CD4-positive, alpha-beta memory T cell (primary cell): Measurements from ENCODE around the gene CARS1. TPM values are rescaled to one million over a fixed set of nuclear protein-coding genes. Genes with fewer than 3 reads are reported as not detected.

ENCODE experiments used
- CTCF ChIA-PET: fragments of 350-600 bp; sonication (Branson Sonifier 250); formaldehyde crosslinking; loops from one replicate; lab custom pipeline; 2021; ENCODE audit warnings: inconsistent platforms; ENCODE audit not compliant: partially characterized antibody; lab: Charles Lee
- POLR2A ChIA-PET: fragments of 350-600 bp; sonication (Branson Sonifier 250); formaldehyde crosslinking; loops from one replicate; lab custom pipeline; 2021; ENCODE audit not compliant: partially characterized antibody; lab: Charles Lee
- DNase-seq, 5 donors: peaks; one replicate each; pipeline versions ENCODE4 v3.0.0 to v3.0.0-alpha.2; 2020 to 2022; ENCODE audit warnings: mixed read lengths in 1 of 5
- H3K27ac ChIP-seq: one replicate; pipeline ENCODE4 v1.7.0; 2013; ENCODE audit warnings: low read depth, low read length
- H3K27me3 ChIP-seq: 2 replicates; pipeline ENCODE4 v1.7.0; 2013; ENCODE audit warnings: mild to moderate bottlenecking, low read length, moderate library complexity; ENCODE audit not compliant: insufficient read depth
- H3K36me3 ChIP-seq: 2 replicates; pipeline ENCODE4 v1.7.0; 2013; ENCODE audit warnings: mild to moderate bottlenecking, low read length, moderate library complexity; ENCODE audit not compliant: insufficient read depth
- H3K4me1 ChIP-seq: 2 replicates; pipeline ENCODE4 v1.7.0; 2013; ENCODE audit warnings: mild to moderate bottlenecking, low read length, moderate library complexity; ENCODE audit not compliant: insufficient read depth
- H3K4me3 ChIP-seq, 2 donors: one replicate each; pipeline ENCODE4 v1.7.0; 2013; ENCODE audit warnings: low read length in 2 of 2, mild to moderate bottlenecking in 1 of 2
- H3K9me3 ChIP-seq, 2 donors: one replicate each; pipeline ENCODE4 v1.7.0; 2013; ENCODE audit warnings: low read length in 2 of 2, control low read depth in 1 of 2; ENCODE audit not compliant: control insufficient read depth in 1 of 2
- H3K27ac Mint-ChIP-seq, 7 donors: one replicate each; pipeline ENCODE4 v1.8.0; 2020 to 2021; ENCODE audit warnings: mixed read lengths in 7 of 7, mild to moderate bottlenecking in 6 of 7, inconsistent platforms in 3 of 7, moderate library complexity in 3 of 7
- H3K27me3 Mint-ChIP-seq, 2 donors: one replicate each; pipeline ENCODE4 v1.8.0; 2020 to 2021; ENCODE audit warnings: mixed read lengths in 2 of 2
- H3K36me3 Mint-ChIP-seq, 2 donors: one replicate each; pipeline ENCODE4 v1.8.0; 2020 to 2021; ENCODE audit warnings: mixed read lengths in 2 of 2, inconsistent platforms in 1 of 2, mild to moderate bottlenecking in 1 of 2
- H3K4me1 Mint-ChIP-seq, 4 donors: one replicate each; pipeline ENCODE4 v1.8.0; 2020 to 2021; ENCODE audit warnings: mixed read lengths in 4 of 4, mild to moderate bottlenecking in 1 of 4
- H3K4me3 Mint-ChIP-seq, 8 donors: one replicate each; pipeline ENCODE4 v1.8.0; 2020 to 2021; ENCODE audit warnings: mixed read lengths in 8 of 8, mild to moderate bottlenecking in 7 of 8, moderate library complexity in 6 of 8, inconsistent platforms in 3 of 8
- H3K9me3 Mint-ChIP-seq, 8 donors: one replicate each; pipeline ENCODE4 v1.8.0; 2020 to 2021; ENCODE audit warnings: mixed read lengths in 8 of 8, mild to moderate bottlenecking in 5 of 8, inconsistent platforms in 3 of 8, moderate library complexity in 1 of 8
- intact Hi-C: fragments of 100-400 bp; cut with micrococcal nuclease; formaldehyde crosslinking; loops from one replicate; pipeline ENCODE4 v1.15.1; 2023
- polyA plus RNA-seq, 2 donors: library from polyadenylated mRNA; unstranded; fragments of 300-500 nt; fragmentation: Illumina TruSeq; gene quantifications; one replicate each; pipeline ENCODE4 v1.2.3, GENCODE V29; 2021
- total RNA-seq, 2 experiments: library from RNA; stranded (reverse); gene quantifications; one replicate each; pipeline ENCODE4 v1.2.3, GENCODE V29; 2021

Gene CARS1
- total and polyA plus RNA-seq, 4 experiments from 2014 or later: 37.1 to 80.3 (median 57.1) TPM

GRCh38 chr11:3022300-3022967, 34.8 kb downstream of the CARS1 start:
- Mint-ChIP-seq H3K27ac (peak overlapping the region; percentile 57 to 91 (median 76)), H3K4me3 (peak overlapping the region in 4 of 8 donors; percentile 1 to 63 (median 24)), H3K4me1 (peaks cover 18 to 37% (median 23%) of the 10 kb centered on the region in 4 donors), H3K36me3 (peaks cover 33 to 64% of the 10 kb centered on the region in 2 donors), H3K9me3 (no peaks in the 10 kb centered on the region), H3K27me3 (no peaks in the 10 kb centered on the region)
- H3K9me3 ChIP-seq: no peaks in the 10 kb centered on the region
- CTCF ChIA-PET: interaction anchor here (0.9 to 2.9 kb wide), 9 partner anchors 15 to 490 kb away, joined by 3 to 20 read pairs (median 4); no protein-coding TSS in a partner anchor
- H3K4me1 ChIP-seq: peaks cover 14% of the 10 kb centered on the region
- peaks cover 47% of the 10 kb centered on the region for H3K36me3 ChIP-seq
- intact Hi-C loops: no loop called here
- DNase-seq: no peak
- H3K4me3 ChIP-seq: no peak overlapping the region
- POLR2A ChIA-PET: interaction anchor here (0.6 to 1.5 kb wide), 3 partner anchors 8 to 47 kb away, joined by 3 to 4 read pairs (median 3); no protein-coding TSS in a partner anchor
- H3K27me3 ChIP-seq: no peaks in the 10 kb centered on the region
- H3K27ac ChIP-seq: no peak overlapping the region

- Histone ChIP-seq H3K4me3 (no peak overlapping the region), H3K9me3 (no peaks in the 10 kb centered on the region), H3K4me1 (peaks cover 25% of the 10 kb centered on the region), H3K36me3 (peaks cover 45% of the 10 kb centered on the region), H3K27me3 (no peaks in the 10 kb centered on the region), H3K27ac (no peak overlapping the region)
- Mint-ChIP-seq H3K36me3 (peaks cover 26 to 60% of the 10 kb centered on the region in 2 donors), H3K27me3 (no peaks in the 10 kb centered on the region), H3K9me3 (no peaks in the 10 kb centered on the region), H3K27ac (peak overlapping the region in 2 of 7 donors; percentile 41 to 42), H3K4me3 (no peak overlapping the region), H3K4me1 (peaks cover 23 to 48% (median 27%) of the 10 kb centered on the region in 4 donors)
- ChIA-PET POLR2A (interaction anchor here (1.0 to 1.2 kb wide), 4 partner anchors 29 to 118 kb away, joined by 3 to 4 read pairs (median 3); partner anchors contain the start of gene NAP1L4), CTCF (interaction anchor here (0.7 to 3.4 kb wide), 18 partner anchors 10 to 489 kb away, joined by 3 to 49 read pairs (median 4); partner anchors contain the start of gene PHLDA2)
- peak; percentile 20 to 56 (median 42) for DNase-seq
- intact Hi-C loops: loop anchor here (1.0 to 2.0 kb wide), 3 partner anchors 46 to 488 kb away; no protein-coding TSS in a partner anchor
These were observed 36.1 kb downstream of the CARS1 start for GRCh38 chr11:3021125-3021524.

GRCh38 chr11:3020011-3020410, 37.2 kb downstream of the CARS1 start:
- peak overlapping the region in 1 of 7 donors; percentile 56 for H3K27ac Mint-ChIP-seq
- no peaks in the 10 kb centered on the region for H3K9me3 Mint-ChIP-seq
- H3K4me1 Mint-ChIP-seq: peaks cover 28 to 59% (median 34%) of the 10 kb centered on the region in 4 donors
- H3K4me3 Mint-ChIP-seq: peak overlapping the region in 1 of 8 donors; percentile 25
- Histone ChIP-seq H3K9me3 (no peaks in the 10 kb centered on the region), H3K4me1 (peaks cover 37% of the 10 kb centered on the region), H3K27ac (no peak overlapping the region), H3K36me3 (peaks cover 46% of the 10 kb centered on the region), H3K27me3 (no peaks in the 10 kb centered on the region), H3K4me3 (no peak overlapping the region)
- intact Hi-C loops: loop anchor here (2.0 kb wide), 1 partner anchor 487 kb away; no protein-coding TSS in a partner anchor
- ChIA-PET CTCF (interaction anchor here (1.1 to 3.4 kb wide), 9 partner anchors 9 to 487 kb away, joined by 3 to 49 read pairs (median 10); partner anchors contain the start of gene PHLDA2), POLR2A (no interaction called here)
- no peak for DNase-seq
- H3K27me3 Mint-ChIP-seq: no peaks in the 10 kb centered on the region
- H3K36me3 Mint-ChIP-seq: peaks cover 25 to 64% of the 10 kb centered on the region in 2 donors

GRCh38 chr11:3018596-3018995, 38.6 kb downstream of the CARS1 start:
- Histone ChIP-seq H3K4me1 (peaks cover 51% of the 10 kb centered on the region), H3K27ac (no peak overlapping the region), H3K36me3 (peaks cover 41% of the 10 kb centered on the region), H3K4me3 (no peak overlapping the region), H3K27me3 (no peaks in the 10 kb centered on the region), H3K9me3 (no peaks in the 10 kb centered on the region)
- no peaks in the 10 kb centered on the region for H3K9me3 Mint-ChIP-seq
- H3K4me1 Mint-ChIP-seq: peaks cover 34 to 73% (median 47%) of the 10 kb centered on the region in 4 donors
- no peak overlapping the region for H3K4me3 Mint-ChIP-seq
- DNase-seq: no peak
- ChIA-PET POLR2A (no interaction called here), CTCF (interaction anchor here (1.1 to 3.4 kb wide), 2 partner anchors 19 to 43 kb away, joined by 3 to 49 read pairs; no protein-coding TSS in a partner anchor)
- intact Hi-C loops: no loop called here
- H3K36me3 Mint-ChIP-seq: peaks cover 25 to 71% of the 10 kb centered on the region in 2 donors
- peak overlapping the region in 5 of 7 donors; percentile 24 to 79 (median 52) for H3K27ac Mint-ChIP-seq
- H3K27me3 Mint-ChIP-seq: no peaks in the 10 kb centered on the region

GRCh38 chr11:3016861-3017260, 40.4 kb downstream of the CARS1 start:
- ChIA-PET POLR2A (interaction anchor here (6.9 kb wide), 1 partner anchor 27 kb away, joined by 178 read pairs; the partner anchor contains the start of gene NAP1L4), CTCF (interaction anchor here (1.4 kb wide), 1 partner anchor 21 kb away, joined by 4 read pairs; no protein-coding TSS in a partner anchor)
- peaks cover 20 to 68% (median 35%) of the 10 kb centered on the region in 4 donors for H3K4me1 Mint-ChIP-seq
- no peak overlapping the region for H3K27ac ChIP-seq
- no peak overlapping the region for H3K4me3 ChIP-seq
- peak overlapping the region; percentile 59 to 87 (median 68) for H3K27ac Mint-ChIP-seq
- H3K36me3 ChIP-seq: peaks cover 43% of the 10 kb centered on the region
- peak overlapping the region in 2 of 8 donors; percentile 26 to 61 for H3K4me3 Mint-ChIP-seq
- no peaks in the 10 kb centered on the region for H3K9me3 ChIP-seq
- peaks cover 47% of the 10 kb centered on the region for H3K4me1 ChIP-seq
- H3K27me3 Mint-ChIP-seq: no peaks in the 10 kb centered on the region
- H3K9me3 Mint-ChIP-seq: no peaks in the 10 kb centered on the region
- no peaks in the 10 kb centered on the region for H3K27me3 ChIP-seq
- H3K36me3 Mint-ChIP-seq: peaks cover 18 to 59% of the 10 kb centered on the region in 2 donors
- intact Hi-C loops: no loop called here
- no peak for DNase-seq

GRCh38 chr11:3015796-3016195, 41.4 kb downstream of the CARS1 start:
- H3K27ac ChIP-seq: peak overlapping the region; percentile 39
- peak overlapping the region in 6 of 7 donors; percentile 24 to 95 (median 30) for H3K27ac Mint-ChIP-seq
- peaks cover 18 to 63% of the 10 kb centered on the region in 2 donors for H3K36me3 Mint-ChIP-seq
- peaks cover 49% of the 10 kb centered on the region for H3K4me1 ChIP-seq
- ChIA-PET CTCF (interaction anchor here (0.9 to 4.2 kb wide), 8 partner anchors 20 to 483 kb away, joined by 3 to 37 read pairs (median 8); no protein-coding TSS in a partner anchor), POLR2A (interaction anchor here (0.5 to 6.9 kb wide), 7 partner anchors 26 to 114 kb away, joined by 3 to 178 read pairs (median 9); partner anchors contain the start of genes CARS1 and NAP1L4)
- no peaks in the 10 kb centered on the region for H3K27me3 ChIP-seq
- no peaks in the 10 kb centered on the region for H3K9me3 Mint-ChIP-seq
- H3K36me3 ChIP-seq: peaks cover 48% of the 10 kb centered on the region
- no peaks in the 10 kb centered on the region for H3K9me3 ChIP-seq
- H3K4me3 Mint-ChIP-seq: peak overlapping the region in 2 of 8 donors; percentile 47 to 84
- H3K27me3 Mint-ChIP-seq: no peaks in the 10 kb centered on the region
- no peak for DNase-seq
- H3K4me3 ChIP-seq: no peak overlapping the region
- H3K4me1 Mint-ChIP-seq: peaks cover 17 to 70% (median 37%) of the 10 kb centered on the region in 4 donors
- intact Hi-C loops: no loop called here
